HG03342 (cell line): ENCODE results near the gene PFKM.

Experiments used
- ATAC-seq: cut with Tn5 transposase; IDR thresholded peaks from one replicate; pipeline ENCODE4 v1.9.1; 2021; ENCODE audit warnings: mild to moderate bottlenecking, moderate library complexity; ENCODE audit not compliant: unreplicated experiment

The PFKM gene

DNA sequence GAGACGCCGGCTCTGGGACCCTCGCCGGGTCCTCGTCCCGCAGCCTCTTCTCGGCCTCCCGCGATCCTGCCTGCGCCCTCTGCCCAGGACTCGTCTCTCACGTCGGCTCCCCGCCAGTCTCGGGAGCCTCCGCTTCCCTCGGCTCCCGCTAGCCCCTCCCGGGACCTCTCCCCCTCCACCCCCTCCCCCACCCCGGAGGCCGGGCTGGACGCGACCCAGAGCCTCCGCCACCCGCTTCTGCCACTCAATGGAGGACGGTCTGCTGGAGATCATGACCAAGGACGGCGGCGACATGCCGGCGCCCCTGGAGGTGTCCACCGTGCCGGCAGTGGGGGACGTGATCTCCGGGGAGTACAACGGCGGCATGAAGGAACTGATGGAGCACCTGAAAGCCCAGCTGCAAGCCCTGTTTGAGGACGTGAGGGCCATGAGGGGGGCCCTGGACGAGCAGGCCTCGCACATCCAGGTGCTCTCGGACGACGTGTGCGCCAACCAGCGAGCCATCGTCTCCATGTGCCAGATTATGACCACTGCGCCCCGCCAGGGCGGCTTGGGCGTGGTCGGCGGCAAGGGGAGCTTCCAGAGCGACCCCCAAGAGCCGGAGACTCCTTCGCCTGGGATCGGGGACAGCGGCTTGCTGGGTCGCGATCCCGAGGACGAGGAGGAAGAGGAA is 64.8 kb downstream of the PFKM start:
- no peak for ATAC-seq

DNA sequence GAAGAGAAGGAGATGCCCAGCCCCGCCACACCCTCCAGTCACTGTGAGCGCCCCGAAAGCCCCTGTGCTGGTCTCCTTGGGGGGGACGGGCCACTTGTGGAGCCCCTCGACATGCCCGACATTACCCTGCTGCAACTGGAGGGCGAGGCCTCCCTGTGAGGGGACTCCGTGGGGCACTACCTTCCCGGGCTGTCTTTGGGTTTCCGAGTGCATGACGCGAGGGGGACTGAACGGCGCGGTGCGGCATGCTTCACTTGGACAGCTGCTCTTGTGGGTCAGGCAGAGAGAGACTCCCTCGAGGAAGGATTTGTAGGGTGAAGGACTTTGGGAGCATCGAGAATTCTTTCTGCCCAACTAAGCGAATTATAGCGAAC is 65.4 kb downstream of the PFKM start:
- no peak for ATAC-seq

DNA sequence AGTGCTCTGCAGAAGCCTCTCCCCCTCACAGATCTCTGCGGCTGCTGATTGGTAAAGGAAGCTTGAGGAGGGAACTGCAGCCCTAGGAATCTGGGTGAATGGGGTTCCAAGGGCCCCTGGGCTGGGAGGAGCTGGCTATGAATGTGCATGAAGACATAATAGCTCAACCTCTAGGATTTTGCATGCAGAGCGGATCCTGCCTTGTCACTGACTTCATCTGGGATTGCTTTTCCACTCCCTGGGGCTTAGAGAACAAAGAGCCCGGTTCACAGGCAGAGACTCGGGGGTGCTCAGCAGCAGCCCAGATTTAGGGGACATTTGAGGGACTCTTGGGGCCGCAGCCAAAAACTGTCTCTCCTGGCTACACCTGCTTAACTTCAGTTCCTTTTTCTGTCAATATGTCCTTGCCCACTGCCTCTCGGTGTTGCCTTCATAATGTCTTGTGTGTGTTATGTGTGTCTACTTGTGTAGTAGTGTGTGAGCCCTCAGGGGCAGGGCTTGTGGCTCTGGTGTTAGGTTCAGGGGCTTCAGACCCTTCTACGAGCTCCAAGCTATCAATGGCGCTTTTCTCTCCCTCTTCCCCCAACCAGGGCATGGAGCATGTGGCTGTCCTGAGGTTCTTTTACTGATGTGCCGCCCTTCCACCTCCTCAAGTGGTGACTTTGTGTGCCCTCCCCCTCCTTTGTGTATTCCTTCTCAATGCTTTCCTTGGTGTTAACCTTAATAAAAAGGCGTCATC is 66.2 kb downstream of the PFKM start:
- peak; percentile 37 for ATAC-seq

DNA sequence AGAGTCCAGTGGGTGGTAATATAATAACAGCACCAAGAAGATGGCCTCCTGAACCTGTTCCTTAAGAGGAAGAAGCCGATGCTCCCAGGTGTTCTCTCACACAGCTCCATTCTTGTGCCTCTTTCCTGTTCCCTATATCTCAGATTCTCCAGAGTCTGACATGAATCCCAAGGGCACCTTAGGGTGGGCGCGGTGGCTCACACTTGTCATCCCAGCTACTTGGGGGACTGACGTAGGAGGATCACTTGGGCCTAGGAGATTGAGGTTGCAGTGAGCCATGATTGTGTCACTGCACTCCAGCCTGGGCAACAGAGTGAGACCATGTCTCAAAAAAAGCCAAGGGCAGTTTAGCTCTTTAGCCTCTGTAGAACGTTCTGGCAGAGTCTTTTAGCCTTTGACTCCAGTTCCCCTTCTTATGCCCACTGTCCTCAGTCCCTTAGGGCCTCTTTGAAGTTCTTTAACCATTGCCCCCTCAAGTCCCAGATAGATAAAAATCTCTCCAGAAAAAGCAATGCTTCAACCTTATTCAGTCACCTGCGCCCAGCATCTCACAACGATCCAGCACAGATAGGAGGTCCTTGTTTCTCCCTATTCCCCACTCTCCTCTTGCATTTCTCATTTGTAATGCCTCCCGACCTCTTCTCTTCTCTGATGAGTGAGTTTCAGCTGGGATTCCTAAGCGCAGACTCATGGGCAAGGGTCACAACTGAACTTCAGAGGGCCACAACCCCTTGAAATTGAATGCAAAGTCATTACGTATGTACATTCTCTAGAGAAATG is 68.9 kb downstream of the PFKM start:
- no peak for ATAC-seq

DNA sequence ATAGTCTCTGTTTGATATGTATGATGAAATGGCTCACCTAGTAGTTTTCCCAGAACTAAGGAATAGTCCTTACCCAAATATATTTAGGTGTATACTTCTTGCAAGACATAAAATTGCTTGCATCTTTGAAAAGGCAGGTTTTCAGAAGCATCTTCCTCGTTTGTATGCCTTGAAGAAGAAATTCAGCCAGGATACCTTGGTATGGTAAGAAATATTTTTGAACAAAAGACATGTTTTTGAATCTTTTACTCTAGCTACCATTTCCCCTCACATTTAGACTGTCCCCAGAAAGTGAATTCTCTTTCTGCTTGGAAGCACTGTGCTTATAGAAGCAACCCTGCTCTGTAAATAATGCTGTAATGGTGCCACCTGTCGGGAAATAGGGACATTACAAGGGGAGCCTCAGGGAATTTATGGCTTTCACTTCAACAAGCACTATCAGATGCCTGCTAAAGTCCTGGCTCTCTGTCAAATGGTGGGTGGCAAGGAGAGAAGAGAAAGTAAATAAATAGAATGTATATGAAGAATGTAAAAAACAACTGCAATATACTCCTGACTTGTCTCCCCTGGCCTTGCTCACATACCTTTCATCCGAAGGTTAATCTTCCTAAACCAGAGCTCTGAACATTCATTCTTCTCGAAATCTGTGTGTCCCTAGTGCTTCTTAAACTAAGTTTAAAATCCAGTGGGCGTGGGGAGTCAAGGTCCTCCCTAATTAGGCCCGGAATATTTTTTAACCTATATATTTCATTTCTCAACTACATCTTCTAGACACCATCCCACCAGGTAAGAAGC is 70.4 kb downstream of the PFKM start:
- no peak for ATAC-seq

DNA sequence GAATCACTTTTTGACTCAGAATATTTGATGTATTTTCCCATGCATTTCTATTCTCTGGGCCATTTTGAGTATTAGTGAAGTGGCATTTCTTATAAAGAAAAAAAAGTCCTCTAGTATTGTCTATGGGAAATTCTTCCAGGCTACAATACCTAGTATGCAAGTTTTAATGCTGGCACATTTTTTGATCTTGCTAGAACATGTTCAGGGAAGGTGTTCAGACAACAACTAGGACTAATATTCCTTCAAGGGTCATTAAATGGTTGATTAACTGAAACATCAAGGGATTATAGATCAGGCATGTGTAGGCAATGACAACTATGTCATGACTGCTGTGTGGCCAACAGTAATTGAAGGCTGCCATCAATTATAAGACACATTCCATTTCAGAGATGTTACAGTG is 71.9 kb downstream of the PFKM start:
- ATAC-seq, result no peak

DNA sequence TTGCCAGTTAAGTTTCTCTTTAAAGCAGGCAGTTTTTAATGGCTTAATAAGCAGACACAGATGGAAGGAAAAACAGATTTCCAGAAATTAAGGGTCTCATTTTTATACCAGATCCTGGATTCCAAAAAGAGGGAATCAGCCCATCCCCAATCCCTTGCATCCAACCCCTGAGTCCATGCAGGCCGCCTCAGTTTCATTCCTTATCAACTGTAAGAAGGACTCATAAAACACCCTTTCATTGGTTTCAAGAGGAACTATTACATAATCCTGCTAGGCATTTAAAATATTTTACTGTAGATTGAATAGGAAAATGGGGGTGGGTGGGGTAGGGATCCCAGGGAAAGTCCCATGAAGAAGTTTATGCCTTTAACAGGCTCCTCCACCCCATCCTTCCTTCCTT is 73.7 kb downstream of the PFKM start:
- ATAC-seq, result no peak

DNA sequence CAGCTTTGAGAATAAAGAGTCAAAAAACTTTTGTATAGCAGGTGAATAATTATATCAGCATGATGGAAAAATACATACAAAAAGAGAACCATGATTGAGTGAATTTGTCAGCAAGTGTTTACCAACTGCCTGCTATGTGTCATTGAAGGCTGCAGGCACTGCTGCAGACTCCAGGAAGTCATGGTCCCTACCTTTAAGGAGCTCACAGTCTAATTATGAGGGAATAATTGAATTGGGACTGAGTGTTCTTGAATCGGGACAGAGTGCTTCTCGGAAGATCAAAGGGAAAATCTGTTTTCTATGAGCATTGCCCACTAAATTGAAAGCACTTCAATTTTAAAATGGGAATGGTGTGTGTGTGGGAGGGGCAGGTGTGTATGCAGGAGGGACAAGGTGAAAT is 74.5 kb downstream of the PFKM start:
- ATAC-seq, result no peak

DNA sequence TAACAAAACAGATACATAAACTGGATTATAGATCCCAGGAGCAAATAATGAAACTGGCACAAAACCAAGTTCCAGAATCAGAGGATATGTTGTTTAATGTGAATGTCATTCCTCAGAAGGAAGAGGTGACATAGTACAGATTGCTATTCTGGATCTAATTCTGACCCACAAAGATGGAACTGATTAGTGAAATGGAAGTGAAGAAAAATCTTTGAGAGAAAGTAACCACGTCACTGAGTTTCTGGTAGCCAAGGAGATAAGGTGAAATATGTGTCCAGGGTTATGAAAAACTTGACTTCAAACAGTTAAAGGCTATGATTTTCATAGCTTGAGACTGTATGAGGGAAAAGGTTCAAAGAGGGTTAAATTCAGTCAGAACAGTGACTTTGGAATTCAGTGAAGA is 75.6 kb downstream of the PFKM start:
- ATAC-seq, result no peak
